Inflammatory macrophage (primary cell): ENCODE data around the gene CSF2.

Experiments used
- DNase-seq, 2 donors: peaks; one replicate each; pipeline ENCODE4 v3.0.0-alpha.2; 2020 to 2022
- total RNA-seq, 18 experiments: gene quantifications; one replicate each; lab custom pipeline; 2026; ENCODE audit warnings: mixed read lengths in 6 of 18, inconsistent platforms in 2 of 18; lab: John Stamatoyannopoulos, UW

Gene CSF2
- 0 to 41.9 (median 0) reads per million in 18 experiments for total RNA-seq

- DNase-seq, result no peak
Measured at GRCh38 chr5:132073231-132074013, at the start of gene CSF2. CSF2 (plus strand) TSS chr5:132073789; CDS start chr5:132073824, 35 bp downstream.

- no peak for DNase-seq
Measured at GRCh38 chr5:132024117-132024435, 49.5 kb upstream of the CSF2 start.

- no peak for DNase-seq
Measured at GRCh38 chr5:132024789-132025402, 48.7 kb upstream of the CSF2 start.

- DNase-seq, result no peak
Measured at GRCh38 chr5:132025403-132025971, 48.1 kb upstream of the CSF2 start.

GRCh38 chr5:132026516-132027008 lies 47.0 kb upstream of the CSF2 start:
- no peak for DNase-seq

- DNase-seq, result no peak
Measured at GRCh38 chr5:132027027-132027426, 46.6 kb upstream of the CSF2 start.

- no peak for DNase-seq
Measured at GRCh38 chr5:132029609-132030330, 43.8 kb upstream of the CSF2 start.

- no peak for DNase-seq
Measured at GRCh38 chr5:132030610-132031009, 43.0 kb upstream of the CSF2 start.

- no peak for DNase-seq
Measured at GRCh38 chr5:132032196-132032595, 41.4 kb upstream of the CSF2 start.

GRCh38 chr5:132033122-132033521 lies 40.5 kb upstream of the CSF2 start:
- no peak for DNase-seq

GRCh38 chr5:132037353-132037752 lies 36.2 kb upstream of the CSF2 start:
- no peak for DNase-seq

- peak; percentile 91 to 96 for DNase-seq
Measured at GRCh38 chr5:132044207-132044606, 29.4 kb upstream of the CSF2 start.

- DNase-seq, result no peak
Measured at GRCh38 chr5:132046880-132047299, 26.7 kb upstream of the CSF2 start.

- no peak for DNase-seq
Measured at GRCh38 chr5:132049093-132049492, 24.5 kb upstream of the CSF2 start.

GRCh38 chr5:132049559-132049958 lies 24.0 kb upstream of the CSF2 start:
- DNase-seq, result no peak

- peak; percentile 88 to 90 for DNase-seq
Measured at GRCh38 chr5:132050136-132050535, 23.5 kb upstream of the CSF2 start.

GRCh38 chr5:132050661-132051552 lies 22.7 kb upstream of the CSF2 start:
- no peak for DNase-seq

- no peak for DNase-seq
Measured at GRCh38 chr5:132052520-132052919, 21.1 kb upstream of the CSF2 start.

- no peak for DNase-seq
Measured at GRCh38 chr5:132053483-132053882, 20.1 kb upstream of the CSF2 start.

- DNase-seq, result no peak
Measured at GRCh38 chr5:132054031-132054696, 19.4 kb upstream of the CSF2 start.

- DNase-seq, result no peak
Measured at GRCh38 chr5:132054697-132055440, 18.7 kb upstream of the CSF2 start.
